ENCODE measurements around the gene RRBP1. TPM values are rescaled to one million over a fixed set of nuclear protein-coding genes. Genes with fewer than 3 reads are reported as not detected.
A peak's percentile ranks its signal among the peaks of the same experiment; 100 is the strongest.

The RRBP1 gene
- total RNA-seq, 1 donor from 2014 or later, result 46.7 TPM

DNA sequence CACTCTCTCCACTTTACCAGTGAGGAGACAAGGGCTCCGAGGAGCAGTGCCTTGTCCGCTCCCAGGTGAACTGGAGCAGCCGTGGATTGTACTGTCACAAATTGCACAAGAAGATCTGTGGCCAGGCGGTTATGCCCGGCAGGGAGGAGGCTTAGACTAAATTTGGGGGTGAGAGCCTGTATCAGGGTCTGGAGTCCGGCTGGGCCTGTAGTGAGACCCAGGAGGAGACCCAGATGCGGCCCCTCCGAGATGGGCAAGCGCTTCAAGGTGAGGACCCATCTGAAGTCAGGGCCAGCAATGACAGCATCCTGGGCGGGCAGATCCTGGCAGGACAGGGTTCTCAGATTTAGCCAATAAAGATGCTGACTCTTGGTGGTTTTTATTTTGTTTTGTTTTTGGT lies 45.3 kb upstream of the RRBP1 start:
- DNase-seq (ENCODE audit: low read depth, low spot score), result no peak
- Mint-ChIP-seq H3K4me3 (no peak overlapping the region), H3K9me3 (no peaks in the 10 kb centered on the region), H3K27me3 (ENCODE audit: low read depth) (peaks cover 6% of the 10 kb centered on the region), H3K27ac (ENCODE audit: unreplicated experiment) (no peak overlapping the region), H3K36me3 (ENCODE audit: low read depth) (no peaks in the 10 kb centered on the region), H3K4me1 (no peaks in the 10 kb centered on the region)
- TF ChIP-seq, protein P1, sequence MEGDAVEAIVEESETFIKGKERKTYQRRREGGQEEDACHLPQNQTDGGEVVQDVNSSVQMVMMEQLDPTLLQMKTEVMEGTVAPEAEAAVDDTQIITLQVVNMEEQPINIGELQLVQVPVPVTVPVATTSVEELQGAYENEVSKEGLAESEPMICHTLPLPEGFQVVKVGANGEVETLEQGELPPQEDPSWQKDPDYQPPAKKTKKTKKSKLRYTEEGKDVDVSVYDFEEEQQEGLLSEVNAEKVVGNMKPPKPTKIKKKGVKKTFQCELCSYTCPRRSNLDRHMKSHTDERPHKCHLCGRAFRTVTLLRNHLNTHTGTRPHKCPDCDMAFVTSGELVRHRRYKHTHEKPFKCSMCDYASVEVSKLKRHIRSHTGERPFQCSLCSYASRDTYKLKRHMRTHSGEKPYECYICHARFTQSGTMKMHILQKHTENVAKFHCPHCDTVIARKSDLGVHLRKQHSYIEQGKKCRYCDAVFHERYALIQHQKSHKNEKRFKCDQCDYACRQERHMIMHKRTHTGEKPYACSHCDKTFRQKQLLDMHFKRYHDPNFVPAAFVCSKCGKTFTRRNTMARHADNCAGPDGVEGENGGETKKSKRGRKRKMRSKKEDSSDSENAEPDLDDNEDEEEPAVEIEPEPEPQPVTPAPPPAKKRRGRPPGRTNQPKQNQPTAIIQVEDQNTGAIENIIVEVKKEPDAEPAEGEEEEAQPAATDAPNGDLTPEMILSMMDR (conservative IDR thresholded peaks at IDR 0.05), result no peak

DNA sequence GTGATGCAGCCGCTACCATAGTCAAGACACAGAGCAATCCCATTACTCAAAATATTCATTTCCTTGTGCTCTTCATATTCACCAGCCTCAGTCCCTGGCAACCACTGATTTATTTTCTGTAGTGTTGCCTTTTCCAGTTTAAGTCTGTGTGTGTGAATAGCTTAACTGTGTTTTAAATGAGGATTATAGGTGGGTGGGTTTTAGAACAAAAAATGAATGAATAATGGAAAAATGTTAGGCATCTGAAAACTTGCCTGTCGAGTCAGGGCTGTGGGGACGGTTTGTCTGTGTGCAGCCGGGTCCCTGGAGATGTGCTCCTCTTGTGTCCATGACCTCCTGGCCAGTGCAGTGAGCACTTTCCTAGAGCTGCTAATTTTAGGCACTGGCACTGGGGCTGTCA lies 44.9 kb upstream of the RRBP1 start:
- TF ChIP-seq, protein P1 (conservative IDR thresholded peaks at IDR 0.05), result no peak
- H3K27me3 Mint-ChIP-seq (ENCODE audit: low read depth), result peaks cover 6% of the 10 kb centered on the region
- H3K4me1 Mint-ChIP-seq, result no peaks in the 10 kb centered on the region
- no peak for DNase-seq (ENCODE audit: low read depth, low spot score)
- H3K4me3 Mint-ChIP-seq, result no peak overlapping the region
- no peaks in the 10 kb centered on the region for H3K9me3 Mint-ChIP-seq
- no peaks in the 10 kb centered on the region for H3K36me3 Mint-ChIP-seq (ENCODE audit: low read depth)
- no peak overlapping the region for H3K27ac Mint-ChIP-seq (ENCODE audit: unreplicated experiment)

DNA sequence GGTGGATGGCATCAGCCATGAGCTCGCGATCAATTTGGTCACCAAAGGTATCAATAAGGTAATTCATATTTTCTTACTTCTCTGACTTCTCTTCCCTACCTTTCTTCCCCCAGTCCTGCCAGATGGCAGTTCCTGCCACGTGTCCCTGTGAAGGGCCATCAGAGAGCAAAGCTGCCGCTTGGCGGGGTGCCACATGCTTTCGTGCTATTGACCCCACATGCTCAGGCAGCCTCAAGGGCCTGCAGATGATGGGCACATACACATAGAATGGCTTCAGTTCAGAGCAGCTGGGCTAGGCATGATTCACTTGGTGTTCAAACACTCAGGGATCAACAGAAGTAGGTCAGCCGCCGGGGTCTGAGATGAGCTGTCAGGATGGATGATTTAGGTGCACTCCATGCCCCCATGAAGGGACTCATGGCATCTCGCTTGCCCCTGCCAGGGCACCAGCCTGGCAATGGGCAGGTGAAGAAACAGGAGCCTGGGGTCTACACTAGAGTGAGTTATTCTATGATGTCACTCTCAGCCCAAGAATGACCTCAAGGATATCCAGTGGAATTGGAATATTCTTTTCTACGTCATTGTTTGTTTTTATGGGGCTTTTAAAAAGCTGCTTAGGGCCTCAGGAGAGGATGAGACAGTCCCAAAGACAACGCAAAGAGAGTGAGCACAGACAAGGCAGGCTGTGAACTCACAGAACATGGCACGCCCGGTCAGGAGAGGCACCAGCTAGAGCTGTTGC lies 43.2 kb upstream of the RRBP1 start:
- no peaks in the 10 kb centered on the region for H3K36me3 Mint-ChIP-seq (ENCODE audit: low read depth)
- DNase-seq (ENCODE audit: low read depth, low spot score), result no peak
- no peaks in the 10 kb centered on the region for H3K4me1 Mint-ChIP-seq
- no peaks in the 10 kb centered on the region for H3K9me3 Mint-ChIP-seq
- H3K4me3 Mint-ChIP-seq, result no peak overlapping the region
- peaks cover 6% of the 10 kb centered on the region for H3K27me3 Mint-ChIP-seq (ENCODE audit: low read depth)
- TF ChIP-seq, protein P1 (conservative IDR thresholded peaks at IDR 0.05), result no peak
- H3K27ac Mint-ChIP-seq (ENCODE audit: unreplicated experiment), result no peak overlapping the region

DNA sequence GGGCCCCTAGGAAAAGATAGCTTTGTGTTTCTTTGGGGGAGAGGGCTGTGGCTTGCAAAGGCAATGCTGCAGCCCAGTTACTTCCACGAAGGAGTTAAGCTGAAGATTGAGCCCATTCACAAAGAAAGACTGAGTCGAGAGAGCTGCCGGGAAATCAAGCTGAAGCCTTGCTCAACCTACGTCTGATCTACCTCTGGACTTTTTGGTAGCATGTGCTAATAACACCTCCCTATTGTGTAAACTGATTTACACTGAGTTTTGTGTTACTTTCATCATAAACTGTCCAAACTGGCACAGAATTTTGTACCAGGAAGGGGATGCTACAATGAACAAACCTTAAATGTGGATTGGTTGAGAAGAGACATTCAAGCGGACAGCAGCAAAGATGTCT lies 41.3 kb upstream of the RRBP1 start:
- TF ChIP-seq, protein P1 (conservative IDR thresholded peaks at IDR 0.05), result no peak
- Mint-ChIP-seq H3K36me3 (ENCODE audit: low read depth) (no peaks in the 10 kb centered on the region), H3K27ac (ENCODE audit: unreplicated experiment) (no peak overlapping the region), H3K4me3 (no peak overlapping the region), H3K27me3 (ENCODE audit: low read depth) (peaks cover 6% of the 10 kb centered on the region), H3K4me1 (no peaks in the 10 kb centered on the region), H3K9me3 (no peaks in the 10 kb centered on the region)
- no peak for DNase-seq (ENCODE audit: low read depth, low spot score)

DNA sequence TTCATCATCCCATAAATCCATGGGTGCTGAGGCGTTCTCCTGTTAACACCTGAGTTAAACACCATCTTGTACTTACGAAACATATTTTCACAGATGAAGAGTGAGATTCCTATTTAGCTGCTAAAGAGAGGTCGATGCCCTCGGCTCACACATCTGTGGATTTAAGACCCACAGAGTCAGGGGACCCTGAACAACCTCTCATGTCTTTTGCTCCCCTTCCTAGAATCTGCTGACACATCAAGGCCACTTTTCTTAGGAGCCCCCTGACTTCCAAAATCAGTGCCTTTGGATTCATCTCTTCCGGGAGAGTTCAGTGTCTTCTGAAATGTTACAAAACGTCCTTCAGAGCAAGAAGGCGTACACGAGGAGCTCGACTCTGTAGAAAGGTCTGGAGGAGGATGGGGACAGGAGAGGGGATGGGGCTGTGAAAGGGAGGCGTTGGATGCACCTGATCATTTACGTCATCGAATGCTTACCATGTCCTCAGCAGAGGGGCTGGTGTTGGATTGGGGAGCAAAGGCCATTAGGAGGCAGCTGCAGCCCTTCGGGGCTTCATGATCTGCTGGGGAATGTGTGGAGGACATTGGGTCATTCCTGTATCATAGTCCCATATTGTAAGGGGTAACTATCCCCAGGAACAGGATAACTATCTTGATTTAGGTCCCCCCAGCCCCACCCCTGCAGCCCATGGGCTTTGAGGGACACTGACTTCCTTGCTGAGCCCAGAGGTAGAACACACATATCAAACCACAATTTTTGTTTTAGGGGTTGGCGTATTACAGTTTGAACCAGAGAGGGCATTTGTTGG lies 40.7 kb upstream of the RRBP1 start:
- TF ChIP-seq, protein P1 (conservative IDR thresholded peaks at IDR 0.05), result no peak
- no peak for DNase-seq (ENCODE audit: low read depth, low spot score)
- Mint-ChIP-seq H3K27me3 (ENCODE audit: low read depth) (peaks cover 4% of the 10 kb centered on the region), H3K36me3 (ENCODE audit: low read depth) (no peaks in the 10 kb centered on the region), H3K9me3 (no peaks in the 10 kb centered on the region), H3K4me1 (no peaks in the 10 kb centered on the region), H3K27ac (ENCODE audit: unreplicated experiment) (peak overlapping the region; percentile 43), H3K4me3 (no peak overlapping the region)

Data from neural crest cell (in vitro differentiated cells).